ENCODE data around the gene TAAR2.

Gene TAAR2

GRCh38 chr6:132663661-132664060, 39.6 kb upstream of the TAAR2 start:
- no peak for TF ChIP-seq CTCF (IDR thresholded peaks at IDR 0.05; ENCODE audit: borderline replicate concordance, insufficient read depth, low read depth, low read length)
- H3K4me3 ChIP-seq (ENCODE audit: low read depth, low read length) = no peak overlapping the region

GRCh38 chr6:132661906-132662305, 37.8 kb upstream of the TAAR2 start:
- H3K4me3 ChIP-seq (ENCODE audit: low read depth, low read length) = no peak overlapping the region
- TF ChIP-seq CTCF (IDR thresholded peaks at IDR 0.05; ENCODE audit: borderline replicate concordance, insufficient read depth, low read depth, low read length) = no peak

GRCh38 chr6:132659082-132659481, 35.0 kb upstream of the TAAR2 start, which contains the start of gene TAAR1:
Gene TAAR1 (minus strand): TSS chr6:132659182. CDS start chr6:132646003, 13,179 bp downstream.
- no peak within 1 kb of the TSS for H3K4me3 ChIP-seq (ENCODE audit: low read depth, low read length)
- no peak for TF ChIP-seq CTCF (IDR thresholded peaks at IDR 0.05; ENCODE audit: borderline replicate concordance, insufficient read depth, low read depth, low read length)

- H3K4me3 ChIP-seq (ENCODE audit: low read depth, low read length) = no peak overlapping the region
- no peak for TF ChIP-seq CTCF (IDR thresholded peaks at IDR 0.05; ENCODE audit: borderline replicate concordance, insufficient read depth, low read depth, low read length)
Observed at GRCh38 chr6:132651062-132651461, 27.0 kb upstream of the TAAR2 start.

- TF ChIP-seq CTCF (IDR thresholded peaks at IDR 0.05; ENCODE audit: borderline replicate concordance, insufficient read depth, low read depth, low read length) = no peak
- H3K4me3 ChIP-seq (ENCODE audit: low read depth, low read length) = no peak overlapping the region
Observed at GRCh38 chr6:132650429-132650828, 26.4 kb upstream of the TAAR2 start.

- no peak overlapping the region for H3K4me3 ChIP-seq (ENCODE audit: low read depth, low read length)
- TF ChIP-seq CTCF (IDR thresholded peaks at IDR 0.05; ENCODE audit: borderline replicate concordance, insufficient read depth, low read depth, low read length) = no peak
Observed at GRCh38 chr6:132648828-132649227, 24.8 kb upstream of the TAAR2 start.

GRCh38 chr6:132648356-132648755, 24.3 kb upstream of the TAAR2 start:
- H3K4me3 ChIP-seq (ENCODE audit: low read depth, low read length) = no peak overlapping the region
- TF ChIP-seq CTCF (IDR thresholded peaks at IDR 0.05; ENCODE audit: borderline replicate concordance, insufficient read depth, low read depth, low read length) = no peak

Data from GM12875 (cell line).